NCI-H146 treated with DMSO at 0.1 percent for 48 hours (cell line): ENCODE results near the gene LSP1.

ENCODE experiments used
- DNase-seq: peaks from one replicate; lab custom pipeline; 2025; ENCODE audit not compliant: unreplicated experiment; lab: John Stamatoyannopoulos, UW

Gene LSP1

GRCh38 chr11:1913271-1914060 is 60.6 kb downstream of the LSP1 start:
- no peak for DNase-seq

DNA sequence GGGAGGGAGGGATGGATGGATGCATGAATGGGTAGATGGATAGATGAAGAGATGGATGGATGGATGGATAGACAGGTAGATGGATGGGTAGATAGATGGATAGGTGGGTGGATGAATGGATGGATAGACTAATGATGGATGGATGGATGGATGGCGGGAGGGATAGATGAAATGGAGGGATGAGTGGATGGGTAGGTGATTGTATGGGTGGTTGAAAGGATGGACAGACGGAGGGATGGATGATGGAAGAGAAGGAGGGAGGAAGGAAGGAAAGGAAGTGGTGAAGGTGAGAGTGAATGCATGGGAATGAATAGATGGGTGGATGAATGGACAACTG is 62.9 kb downstream of the LSP1 start:
- DNase-seq, result no peak

DNA sequence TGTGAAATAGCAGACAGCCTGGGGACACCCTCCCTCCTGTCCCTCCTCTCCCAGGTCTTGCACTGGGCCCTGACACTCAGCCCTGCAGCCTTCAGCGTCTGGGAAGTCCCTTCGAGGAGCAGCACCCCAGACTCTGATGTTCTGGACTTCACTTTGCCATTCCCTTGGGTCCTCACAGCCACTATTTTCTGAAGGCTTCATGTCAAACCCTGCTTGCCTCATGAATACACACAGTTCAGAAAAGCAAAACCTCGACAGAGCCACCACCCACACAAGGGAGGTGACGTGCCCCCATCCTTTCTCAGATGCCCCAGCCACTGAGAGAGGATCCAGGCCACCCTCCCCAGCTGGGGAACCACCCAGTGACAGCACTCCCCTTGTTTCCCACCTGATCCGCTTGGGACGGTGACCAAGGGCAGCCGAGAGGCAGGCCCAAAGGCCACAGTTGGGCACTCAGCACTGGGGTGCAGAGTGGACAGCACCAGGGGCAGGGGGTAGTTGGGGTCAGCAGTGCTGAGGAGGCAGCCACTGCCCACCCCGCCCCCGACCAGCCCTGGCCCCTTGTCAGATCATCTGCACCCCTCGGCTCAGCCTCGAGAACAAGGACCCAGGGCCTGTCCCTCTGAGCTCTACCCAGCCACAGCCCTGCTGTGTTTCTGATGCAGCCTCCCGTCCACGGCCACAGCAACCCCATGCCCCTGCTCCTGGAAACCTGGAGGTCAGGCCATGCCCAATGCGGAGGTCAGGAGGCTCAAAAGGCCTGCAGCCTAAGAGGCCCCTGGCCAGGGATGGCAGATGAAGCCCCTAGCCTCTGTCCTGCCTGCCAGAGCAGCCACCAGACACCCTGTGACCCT is 63.5 kb downstream of the LSP1 start:
- DNase-seq, result no peak

DNA sequence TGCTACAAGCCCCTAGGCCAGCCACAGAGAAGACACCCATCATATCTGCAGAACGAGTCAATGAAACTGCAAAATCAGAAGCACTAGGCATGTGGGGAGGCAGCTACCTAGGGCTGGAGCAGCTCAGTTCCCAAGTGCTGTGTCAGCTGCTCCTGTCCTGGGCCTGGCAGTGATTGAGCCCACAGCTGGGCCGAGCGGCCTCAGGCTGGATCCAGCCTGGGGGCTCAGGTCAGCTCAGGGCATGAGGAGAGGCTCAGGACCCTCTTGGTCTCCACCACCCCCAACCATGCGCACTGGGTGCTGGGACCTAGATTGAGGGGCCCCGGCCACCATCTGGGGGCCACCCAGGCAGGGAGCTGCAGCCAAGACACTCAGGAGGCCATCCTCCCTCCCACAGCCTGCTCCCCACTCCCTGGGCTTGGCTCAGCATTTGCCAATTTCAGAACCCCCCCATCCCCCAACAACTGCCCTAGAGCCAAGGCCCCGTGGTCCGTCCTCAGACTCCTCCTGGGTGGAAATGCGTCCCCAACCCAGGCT is 64.2 kb downstream of the LSP1 start:
- no peak for DNase-seq

- DNase-seq, result no peak
These were observed 64.9 kb downstream of the LSP1 start for GRCh38 chr11:1917523-1918435.

GRCh38 chr11:1918436-1919315 is 65.8 kb downstream of the LSP1 start:
- no peak for DNase-seq

DNA sequence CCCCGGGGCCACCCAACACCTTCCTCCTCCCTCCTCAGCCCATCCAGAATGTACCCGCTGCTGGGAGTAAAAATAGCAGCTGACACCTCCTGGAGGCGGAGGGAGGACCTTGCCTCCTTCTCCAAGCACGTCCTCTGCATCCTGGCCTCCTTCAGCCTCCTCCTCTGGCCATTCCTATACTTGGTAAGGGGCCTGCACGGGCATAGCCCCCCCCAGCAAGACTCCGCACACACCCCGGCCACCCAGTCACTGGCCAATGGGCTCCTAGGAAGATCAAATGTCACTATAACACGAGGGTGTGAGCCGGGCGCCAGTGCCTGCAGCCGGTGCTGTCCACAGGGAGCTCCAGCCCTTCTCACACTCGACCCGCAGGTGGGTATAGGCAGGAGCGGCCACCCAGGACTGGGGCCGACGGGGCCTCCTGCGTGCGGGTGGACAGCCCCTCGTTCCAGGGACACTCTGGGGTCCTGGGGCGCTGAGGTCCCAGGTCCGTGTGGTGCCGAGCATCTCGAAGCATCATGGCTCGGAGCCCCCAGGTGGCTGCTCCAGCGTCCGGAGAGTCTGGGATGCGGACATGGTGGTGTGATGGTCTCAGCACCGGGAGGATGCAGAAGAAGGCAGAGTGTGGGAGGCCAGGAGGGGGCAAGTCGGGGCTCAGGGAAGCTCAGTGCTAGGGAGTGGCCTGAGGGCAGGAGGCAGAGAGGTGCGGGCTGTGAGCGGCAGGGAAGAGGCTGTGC is 66.7 kb downstream of the LSP1 start, which contains the start of gene TNNT3:
Gene TNNT3 (plus strand): TSS at position 313 of the 737 bp plus-strand sequence. CDS start 3,172 bp downstream, outside the sequence.
- DNase-seq, result no peak

DNA sequence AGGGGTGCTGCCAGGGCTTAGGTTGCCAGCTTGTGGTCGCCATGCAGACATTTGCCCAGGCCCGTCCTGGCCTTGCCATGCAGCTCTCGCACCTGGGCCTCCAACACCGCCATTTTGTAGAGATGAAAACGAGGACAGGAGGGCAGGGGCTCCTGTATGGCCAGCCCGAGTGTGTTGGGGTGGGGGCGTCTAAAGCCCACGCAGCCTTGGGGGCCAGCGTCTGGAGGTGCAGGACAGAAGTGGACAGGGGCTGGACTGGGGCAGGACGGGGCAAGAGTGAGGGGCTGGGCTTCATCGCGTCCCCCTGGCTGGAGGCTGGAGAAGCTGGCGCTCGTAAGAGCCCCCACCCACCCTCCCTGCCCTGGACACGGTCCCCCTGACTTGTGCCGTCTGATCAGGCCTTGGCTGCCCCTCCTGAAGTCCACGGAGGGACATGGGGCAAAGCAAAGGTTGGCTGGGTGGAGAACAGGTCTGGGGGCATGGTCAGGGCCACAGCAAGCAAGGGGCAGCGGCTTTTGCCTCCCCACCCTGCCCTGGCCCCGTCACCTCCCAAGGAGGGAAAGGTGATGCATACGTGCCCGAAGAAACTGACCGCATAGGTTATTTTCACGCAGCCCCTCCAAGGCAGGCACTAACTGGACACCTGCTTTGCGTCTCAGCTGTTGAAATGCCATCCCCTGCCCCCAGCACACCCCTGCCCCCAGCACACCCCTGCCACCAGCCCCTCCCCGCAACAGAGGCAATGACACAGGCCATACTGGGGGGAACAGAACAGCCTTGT is 67.4 kb downstream of the LSP1 start:
- no peak for DNase-seq

DNA sequence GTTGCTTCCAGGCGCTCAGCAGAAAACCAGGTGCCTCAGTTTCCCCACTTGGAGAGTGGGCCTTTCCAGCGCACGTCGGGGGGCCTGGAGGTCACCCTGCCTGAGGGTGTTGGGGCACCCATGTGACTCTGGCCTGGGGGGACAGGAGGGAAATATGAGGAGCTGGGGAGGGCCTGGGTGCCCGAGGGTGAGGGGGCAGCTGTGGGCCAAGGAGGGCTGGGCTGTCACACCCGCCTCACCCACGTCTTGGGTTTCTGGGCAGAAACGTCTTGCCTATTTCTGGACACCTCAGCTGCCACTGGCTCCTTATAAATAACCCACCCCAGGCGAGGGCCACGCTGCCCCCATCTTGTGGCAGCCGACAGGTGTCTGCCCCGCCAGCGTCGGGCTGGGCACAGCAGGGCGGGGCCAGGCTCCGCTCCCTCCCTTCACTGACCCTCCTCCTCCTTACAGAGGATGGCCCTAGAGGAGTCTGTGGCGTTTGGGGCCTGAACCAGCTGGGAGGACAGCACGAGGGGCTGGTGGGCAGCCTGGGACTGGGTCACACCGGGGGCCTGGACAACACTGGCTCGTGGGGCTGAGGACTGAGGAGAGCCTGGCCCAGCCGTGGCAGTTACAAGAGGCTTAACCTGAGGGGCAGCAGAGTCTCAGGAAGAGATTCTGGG is 68.2 kb downstream of the LSP1 start:
- DNase-seq, result no peak

- no peak for DNase-seq
These were observed 68.8 kb downstream of the LSP1 start for GRCh38 chr11:1921574-1922141.

DNA sequence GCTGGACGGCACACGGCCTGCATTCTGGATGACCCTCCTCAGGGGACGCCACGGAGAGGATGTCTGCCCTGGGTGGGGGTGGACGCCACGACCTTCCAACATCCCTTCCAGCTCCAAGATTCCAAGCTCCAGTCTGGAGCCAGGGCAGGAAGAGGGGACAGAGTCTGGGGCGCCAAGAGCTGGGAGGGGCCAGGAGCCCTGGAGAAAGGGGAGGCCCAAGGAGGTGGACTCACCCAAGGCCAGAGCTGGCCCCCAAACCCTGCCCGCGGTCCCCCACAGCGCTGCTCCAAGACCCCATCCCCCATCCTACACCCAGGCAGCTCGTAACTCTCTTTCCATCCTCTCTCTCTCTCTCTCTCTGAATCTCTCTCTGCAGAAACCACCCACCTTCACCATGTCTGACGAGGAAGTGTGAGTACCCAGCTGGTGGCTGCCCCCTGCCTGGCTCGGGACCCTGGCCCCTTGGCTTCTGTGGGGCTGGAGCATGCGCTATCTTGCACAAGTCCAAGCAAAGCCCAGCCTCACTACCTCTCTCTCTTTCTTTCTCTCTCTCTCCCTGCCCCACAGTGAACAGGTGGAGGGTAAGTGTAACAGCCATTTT is 69.7 kb downstream of the LSP1 start:
- DNase-seq, result no peak

GRCh38 chr11:1923201-1923956 is 70.5 kb downstream of the LSP1 start:
- DNase-seq, result no peak

DNA sequence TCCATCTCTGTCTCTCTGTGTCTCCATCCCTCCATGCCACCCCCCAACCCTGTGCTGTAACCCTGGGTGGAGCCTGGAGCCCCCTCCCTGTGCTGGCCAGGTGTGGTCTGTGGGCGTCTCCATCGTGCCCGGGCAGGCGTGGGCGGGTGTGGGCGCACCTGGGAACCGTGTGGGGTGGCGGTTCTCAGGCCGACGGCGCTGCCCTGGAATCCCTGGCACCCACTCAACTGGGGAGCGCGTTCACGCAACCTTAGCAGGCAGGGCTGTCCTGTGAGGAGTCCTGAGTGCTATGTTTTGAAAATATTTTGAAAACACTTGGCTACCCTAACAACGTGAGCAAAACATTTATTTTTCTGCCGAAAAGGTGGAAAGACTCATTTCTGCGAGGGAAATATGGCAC is 71.3 kb downstream of the LSP1 start:
- DNase-seq, result no peak

DNA sequence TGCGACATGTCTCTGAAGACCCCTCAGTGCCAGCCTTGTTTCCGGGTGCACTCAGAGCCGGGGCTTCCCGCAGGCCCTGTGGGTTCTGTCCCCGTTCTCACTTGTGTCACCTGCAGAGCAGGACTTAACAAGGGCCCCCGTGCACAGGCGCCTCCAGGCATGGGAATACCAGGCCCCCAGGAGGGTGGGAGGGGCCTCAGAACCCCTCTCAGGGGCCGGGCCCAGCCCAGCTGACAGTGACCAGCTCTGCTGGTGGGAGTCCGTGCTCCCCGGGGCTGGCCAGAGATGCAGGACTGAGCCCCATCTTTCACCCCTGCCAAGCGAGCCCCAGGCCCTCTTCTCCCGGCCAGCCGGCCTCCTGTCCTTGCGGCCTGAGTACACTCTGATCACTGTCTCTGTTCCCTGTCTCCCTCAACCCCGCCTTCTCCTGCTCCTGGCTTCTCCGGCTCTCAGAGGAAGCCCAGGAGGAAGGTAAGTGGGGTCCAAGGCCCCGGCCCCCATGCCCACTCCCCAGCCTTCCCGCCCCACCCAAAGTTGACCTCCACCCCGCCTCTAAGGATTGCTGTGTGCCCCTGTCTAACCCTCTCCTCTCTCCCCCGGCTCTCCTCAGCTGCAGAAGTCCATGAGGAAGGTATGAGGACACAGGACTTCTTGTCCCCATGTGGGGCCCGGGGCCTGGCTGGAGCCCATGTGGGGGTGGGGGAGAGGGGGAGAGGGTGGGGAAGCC is 71.9 kb downstream of the LSP1 start:
- no peak for DNase-seq

GRCh38 chr11:1925373-1926155 is 72.7 kb downstream of the LSP1 start:
- no peak for DNase-seq
